GM21576 (cell line): ENCODE measurements around the gene VAX1.
"Not testable (repeated sequence)": the region's sequence is repeated elsewhere in the genome, so short reads cannot be mapped to it uniquely, and the experiment has no call there.

Experiments used
- ATAC-seq: cut with Tn5 transposase; IDR thresholded peaks from one replicate; pipeline ENCODE4 v1.9.1; 2021; ENCODE audit warnings: mild to moderate bottlenecking, moderate library complexity; ENCODE audit not compliant: unreplicated experiment

VAX1 gene

GRCh38 chr10:117084421-117085246 is 53.4 kb downstream of the VAX1 start:
- ATAC-seq = not testable (repeated sequence)
